HT1080 (cell line): Measurements from ENCODE around the gene ITGB2. TPM values are rescaled to one million over a fixed set of nuclear protein-coding genes. Genes with fewer than 3 reads are reported as not detected.
A peak's percentile ranks its signal among the peaks of the same experiment; 100 is the strongest.

Experiments used
- DNase-seq: peaks from one replicate; pipeline ENCODE4 v3.0.0-alpha.2; 2015; ENCODE audit warnings: low read depth
- total RNA-seq: library from RNA; depleted of rRNA; stranded (reverse); fragments of >200 nt; shearing (Covaris generic); gene quantifications from 2 replicates; pipeline ENCODE4 v1.2.3, GENCODE V29; 2014

The ITGB2 gene
- total RNA-seq, 1 experiment from 2014 or later: 1.8 TPM

- no peak for DNase-seq
Observed at GRCh38 chr21:44850905-44851657, 69.6 kb downstream of the ITGB2 start.

GRCh38 chr21:44850208-44850800, 70.4 kb downstream of the ITGB2 start:
- DNase-seq: no peak

- no peak for DNase-seq
Observed at GRCh38 chr21:44849616-44850130, 71.0 kb downstream of the ITGB2 start.

- no peak for DNase-seq
Observed at GRCh38 chr21:44848821-44849521, 71.7 kb downstream of the ITGB2 start.

GRCh38 chr21:44847261-44848056, 73.2 kb downstream of the ITGB2 start:
- no peak for DNase-seq

GRCh38 chr21:44846485-44847260, 74.0 kb downstream of the ITGB2 start:
- DNase-seq: no peak

- no peak for DNase-seq
Observed at GRCh38 chr21:44846224-44846484, 74.5 kb downstream of the ITGB2 start.

GRCh38 chr21:44845418-44846223, 75.1 kb downstream of the ITGB2 start:
- DNase-seq: peak; percentile 37

GRCh38 chr21:44844256-44844655, 76.4 kb downstream of the ITGB2 start:
- DNase-seq: no peak

GRCh38 chr21:44842721-44843445, 77.8 kb downstream of the ITGB2 start:
- no peak for DNase-seq

- DNase-seq: no peak
Observed at GRCh38 chr21:44842087-44842486, 78.6 kb downstream of the ITGB2 start.

GRCh38 chr21:44840771-44841170, 79.9 kb downstream of the ITGB2 start:
- no peak for DNase-seq

GRCh38 chr21:44838951-44839350, 81.7 kb downstream of the ITGB2 start:
- no peak for DNase-seq

- no peak for DNase-seq
Observed at GRCh38 chr21:44838039-44838895, 82.4 kb downstream of the ITGB2 start.

- DNase-seq: no peak
Observed at GRCh38 chr21:44837537-44837936, 83.2 kb downstream of the ITGB2 start.

- no peak for DNase-seq
Observed at GRCh38 chr21:44836666-44837471, 83.8 kb downstream of the ITGB2 start.

GRCh38 chr21:44836349-44836665, 84.4 kb downstream of the ITGB2 start:
- DNase-seq: no peak
